PFSK-1 (cell line): ENCODE data around the gene DIAPH3.

Experiments used
- POLR2AphosphoS5 ChIP-seq: IDR thresholded peaks from 2 replicates; pipeline ENCODE4 v1.6.1; 2012; ENCODE audit warnings: low read depth, mild to moderate bottlenecking, control low read depth, low read length, moderate library complexity
- REST ChIP-seq, 2 experiments: IDR thresholded peaks; 2 replicates each; pipeline versions ENCODE4 v1.6.1 to v1.8.0; 2011 to 2012; ENCODE audit warnings: low read depth in 2 of 2, low read length in 2 of 2, control low read depth in 1 of 2, inconsistent platforms in 1 of 2, mild to moderate bottlenecking in 1 of 2, moderate library complexity in 1 of 2; ENCODE audit not compliant: insufficient read depth in 1 of 2
- TAF1 ChIP-seq: IDR thresholded peaks from 2 replicates; pipeline ENCODE4 v1.6.1; 2012; ENCODE audit warnings: low read length, control low read depth, borderline replicate concordance; ENCODE audit not compliant: insufficient read depth

GRCh38 chr13:60170414-60170813 lies 6.7 kb upstream of the DIAPH3 start:
- TF ChIP-seq POLR2AphosphoS5 = no peak
- no peak for TF ChIP-seq TAF1
- TF ChIP-seq REST (IDR thresholded peaks at IDR 0.05; ENCODE audit: insufficient read depth in 1 of 2, low read depth in 2 of 2, low read length in 2 of 2) = no peak
